HG03571 (cell line): ENCODE results near the gene TNIK.

ENCODE experiments used
- ATAC-seq: cut with Tn5 transposase; IDR thresholded peaks from one replicate; pipeline ENCODE4 v1.9.1; 2021; ENCODE audit not compliant: unreplicated experiment

TNIK gene

DNA sequence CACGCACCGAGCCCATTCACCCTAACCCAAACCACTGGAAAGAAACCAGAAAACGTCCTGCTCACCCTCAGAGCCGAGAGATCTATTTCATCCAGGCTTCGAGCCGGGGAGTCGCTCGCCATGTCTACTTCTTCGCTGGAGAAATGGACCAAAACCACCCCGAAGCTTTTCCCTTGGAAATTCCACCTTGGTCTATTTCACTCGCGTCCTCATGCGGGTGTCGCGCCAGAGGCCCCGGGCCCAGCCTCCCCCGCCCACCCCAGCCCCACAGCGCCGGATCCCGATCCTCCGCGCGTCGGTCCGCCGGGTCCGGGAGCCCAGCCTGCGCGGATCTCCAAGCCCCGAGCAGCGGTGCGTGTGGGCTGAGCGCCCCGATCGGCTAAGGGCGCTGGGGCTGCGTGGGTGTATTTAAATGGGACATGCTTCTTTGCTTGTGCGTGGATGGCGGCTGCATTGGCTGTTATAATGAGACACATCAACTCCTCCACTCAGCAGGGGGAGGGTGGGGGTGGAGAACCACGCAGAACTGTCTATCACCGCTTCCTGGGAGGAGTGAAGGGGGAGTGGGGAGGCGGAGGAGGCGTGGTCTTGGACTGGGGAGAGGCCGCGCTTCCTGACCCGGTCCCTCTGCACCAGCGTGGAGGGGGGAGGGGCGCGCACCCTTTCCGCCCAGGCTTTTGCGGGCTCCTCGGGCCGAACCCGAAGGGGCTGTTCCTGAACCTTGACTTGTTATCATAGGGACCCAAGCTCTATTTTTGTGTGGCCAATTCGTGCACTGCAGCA is at the start of gene TNIK:
Gene TNIK, minus strand, starts transcription at position 464 of the 783 bp plus-strand sequence. Its CDS starts 342 bp downstream, at position 122.
- peak; percentile 72 for ATAC-seq

DNA sequence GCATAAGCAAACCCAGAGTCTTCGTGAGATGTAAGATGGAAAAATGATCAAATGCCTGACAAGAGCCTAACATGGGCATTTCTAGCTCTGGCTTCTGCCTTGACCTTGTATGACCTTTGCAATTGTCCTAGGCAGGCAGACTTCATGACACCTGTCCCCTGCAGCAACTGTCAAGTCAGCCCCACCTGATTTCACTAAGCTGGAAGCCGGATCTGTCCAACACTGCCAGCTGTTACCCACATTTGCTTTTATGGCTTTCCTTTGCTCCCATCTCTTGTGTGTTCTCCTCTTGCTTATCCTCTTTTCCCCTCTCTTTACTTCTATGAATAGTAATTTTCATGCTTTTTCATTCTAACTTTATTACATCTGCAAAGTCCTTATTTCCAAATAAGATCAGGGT is 48.5 kb upstream of the TNIK start:
- ATAC-seq, result no peak

- no peak for ATAC-seq
These were observed 48.0 kb upstream of the TNIK start for GRCh38 chr3:171508206-171508605.

- ATAC-seq, result no peak
These were observed 46.6 kb upstream of the TNIK start for GRCh38 chr3:171506743-171507319.

DNA sequence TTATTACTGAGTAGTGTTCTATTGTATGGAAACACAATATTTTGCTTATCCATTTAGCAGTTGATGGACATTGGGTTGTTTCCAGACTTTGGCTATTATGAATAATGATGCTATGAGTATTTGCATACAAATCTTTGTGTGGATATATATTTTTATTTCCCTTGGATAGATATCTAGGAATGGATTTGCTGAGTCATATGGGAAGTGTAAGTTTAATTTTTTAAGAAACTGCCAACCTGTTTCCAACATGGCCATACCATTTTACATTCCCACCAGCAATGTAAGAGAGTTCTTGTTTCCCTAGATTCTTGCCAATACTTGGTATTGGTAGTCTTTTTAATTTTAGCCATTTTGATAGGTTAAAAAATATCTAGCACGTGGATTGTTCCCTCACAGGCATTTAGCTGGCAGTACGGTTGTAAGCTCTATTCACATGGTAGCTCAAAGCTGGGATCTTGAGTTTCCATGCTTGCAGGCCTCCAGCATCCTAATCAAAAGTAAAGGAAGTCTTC is 45.7 kb upstream of the TNIK start:
- ATAC-seq, result no peak

DNA sequence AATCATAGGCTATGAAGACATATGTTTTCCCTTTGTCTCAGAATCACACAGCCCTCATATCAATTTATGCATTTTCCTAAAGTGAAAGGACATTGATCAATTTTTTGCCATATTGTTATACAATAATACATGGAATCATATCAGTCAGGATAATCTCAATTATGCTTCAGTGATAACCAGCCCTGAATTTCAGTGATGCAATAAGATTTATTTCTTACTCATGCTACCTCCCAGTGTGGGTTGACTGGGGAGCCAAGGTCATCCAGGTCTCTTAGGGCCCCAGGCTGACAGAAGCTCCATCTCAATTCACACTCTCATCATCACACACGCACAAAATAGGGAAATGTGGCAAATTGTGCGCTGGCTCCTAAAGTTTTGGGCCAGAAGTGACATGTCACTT is 44.2 kb upstream of the TNIK start:
- ATAC-seq, result no peak

DNA sequence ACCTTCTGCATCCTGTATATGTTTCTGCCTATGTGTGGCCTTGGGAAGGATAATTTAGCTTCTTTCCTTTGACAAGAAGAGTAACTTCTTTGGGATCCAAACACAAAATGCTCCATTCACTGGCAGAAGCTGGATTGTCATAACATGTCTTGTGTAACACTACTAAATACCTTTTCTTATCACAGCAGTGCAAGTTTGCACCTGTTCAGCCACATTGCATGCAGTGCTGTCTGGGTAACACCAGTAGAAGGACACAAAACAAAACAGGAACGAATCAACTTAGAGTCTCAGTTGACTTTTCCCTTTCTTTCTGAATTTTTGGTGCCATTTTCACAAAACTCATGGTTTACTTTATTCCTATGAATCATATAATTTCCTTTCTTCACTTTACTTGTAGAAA is 43.6 kb upstream of the TNIK start:
- ATAC-seq, result no peak

DNA sequence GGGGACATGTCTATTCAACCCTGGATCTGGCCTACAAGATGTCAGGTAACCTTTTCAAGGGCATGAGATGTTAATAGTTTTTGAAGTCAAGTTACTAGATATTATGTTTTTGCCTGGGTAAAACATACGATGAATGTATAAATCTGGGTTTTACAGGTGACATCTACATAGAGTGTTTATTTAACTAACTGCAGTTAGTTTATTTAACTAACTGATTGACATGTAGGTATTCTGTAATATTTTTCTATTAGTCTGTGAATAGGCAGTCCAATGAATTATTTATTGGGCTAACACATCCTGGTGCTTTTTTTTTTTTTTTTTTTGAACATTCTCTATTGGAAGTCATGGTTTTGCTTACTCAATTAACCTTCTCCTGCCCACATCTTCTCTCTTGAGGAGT is 38.7 kb upstream of the TNIK start:
- no peak for ATAC-seq

GRCh38 chr3:171497468-171497867 is 37.3 kb upstream of the TNIK start:
- no peak for ATAC-seq

GRCh38 chr3:171495413-171495812 is 35.2 kb upstream of the TNIK start:
- no peak for ATAC-seq

DNA sequence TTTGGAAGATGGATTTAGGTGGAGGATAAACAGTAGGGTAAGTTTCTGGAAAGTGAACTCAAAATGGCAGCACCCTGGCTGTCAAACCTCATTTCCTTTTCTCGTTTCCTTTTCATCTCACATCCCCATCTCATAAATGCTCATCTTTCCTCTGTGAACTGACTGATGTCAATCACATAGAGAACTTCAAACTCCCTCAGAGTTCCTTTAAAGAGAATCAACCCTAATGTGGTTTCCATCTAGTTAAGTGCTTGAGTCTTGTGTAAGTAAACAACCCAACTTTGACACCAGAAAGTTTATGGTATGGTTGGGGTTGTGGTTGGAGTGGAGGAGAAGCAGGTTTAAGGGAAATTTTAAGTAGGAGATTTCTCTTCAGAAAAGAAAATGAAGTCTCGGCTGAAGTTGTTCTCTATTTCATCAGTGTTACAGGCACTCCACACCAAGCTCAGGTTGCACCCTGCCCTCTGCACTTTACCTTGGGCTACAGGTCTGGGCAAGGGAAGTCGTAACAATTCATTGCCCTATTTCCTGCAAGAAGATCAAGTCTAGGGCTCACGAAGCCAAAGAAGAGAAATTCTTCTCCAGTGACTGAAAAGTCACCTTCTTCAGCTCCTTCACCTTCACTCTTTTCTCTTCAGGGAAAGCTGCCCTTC is 34.4 kb upstream of the TNIK start:
- ATAC-seq, result no peak

GRCh38 chr3:171491361-171491760 is 31.2 kb upstream of the TNIK start:
- no peak for ATAC-seq

DNA sequence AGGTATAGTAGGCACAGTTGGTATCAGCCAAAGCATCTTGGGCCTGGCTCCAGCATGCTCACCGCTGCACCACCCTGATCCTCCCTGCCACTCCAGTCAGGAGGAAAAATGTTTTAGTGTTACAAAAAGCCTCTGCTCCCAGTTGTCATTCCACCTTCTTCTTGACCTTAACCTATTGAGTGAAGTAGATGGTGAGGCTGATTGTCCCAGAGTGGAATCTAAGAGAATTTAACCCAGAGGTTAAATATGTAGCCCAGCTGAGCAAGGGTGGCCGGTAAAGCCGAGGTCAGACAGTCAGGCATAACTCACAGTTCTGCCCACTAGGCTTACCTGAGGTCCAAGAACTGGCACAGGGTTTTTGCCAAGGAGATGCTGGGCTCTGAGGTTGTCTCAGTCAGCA is 30.7 kb upstream of the TNIK start:
- ATAC-seq, result no peak

GRCh38 chr3:171489348-171489747 is 29.1 kb upstream of the TNIK start:
- no peak for ATAC-seq

GRCh38 chr3:171488479-171488878 is 28.3 kb upstream of the TNIK start:
- ATAC-seq, result no peak

- no peak for ATAC-seq
These were observed 27.2 kb upstream of the TNIK start for GRCh38 chr3:171487382-171487781.

DNA sequence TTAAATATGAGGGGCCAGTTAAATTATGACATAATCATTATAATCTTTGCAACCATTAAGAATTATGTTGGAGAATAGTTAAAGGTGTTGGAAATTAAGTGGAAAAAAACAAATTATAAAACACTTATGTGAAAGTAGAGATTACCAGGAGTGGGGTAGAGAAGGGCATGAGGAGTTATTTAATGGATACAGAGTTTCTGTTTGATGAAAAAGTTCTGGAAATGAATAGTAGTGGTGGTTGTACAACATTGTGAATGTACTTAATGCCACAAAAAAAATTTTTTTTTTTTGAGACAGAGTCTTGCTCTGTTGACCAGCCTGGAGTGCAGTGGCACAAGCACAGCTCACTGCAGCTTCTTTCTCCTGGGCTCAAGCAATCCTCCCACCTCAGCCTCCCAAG is 25.1 kb upstream of the TNIK start:
- ATAC-seq, result no peak

DNA sequence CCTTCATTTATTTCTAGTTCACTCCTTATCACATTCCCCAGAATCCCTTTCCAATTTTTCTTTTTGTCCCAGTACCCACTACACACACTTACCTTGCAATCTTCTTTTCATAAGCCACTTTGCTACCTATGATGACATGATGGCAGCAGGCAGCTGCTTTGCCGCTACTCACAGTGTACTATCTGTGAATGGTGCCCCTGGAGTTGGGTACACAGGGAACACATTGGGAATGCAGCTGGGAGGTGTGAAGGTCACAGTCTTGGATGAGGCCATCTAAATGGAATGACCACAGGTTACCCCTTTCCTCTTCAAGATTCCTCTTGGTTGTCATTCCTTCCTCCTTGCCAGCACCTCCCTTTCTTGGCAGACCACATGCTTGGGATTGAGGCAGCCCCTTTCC is 20.8 kb upstream of the TNIK start:
- no peak for ATAC-seq

DNA sequence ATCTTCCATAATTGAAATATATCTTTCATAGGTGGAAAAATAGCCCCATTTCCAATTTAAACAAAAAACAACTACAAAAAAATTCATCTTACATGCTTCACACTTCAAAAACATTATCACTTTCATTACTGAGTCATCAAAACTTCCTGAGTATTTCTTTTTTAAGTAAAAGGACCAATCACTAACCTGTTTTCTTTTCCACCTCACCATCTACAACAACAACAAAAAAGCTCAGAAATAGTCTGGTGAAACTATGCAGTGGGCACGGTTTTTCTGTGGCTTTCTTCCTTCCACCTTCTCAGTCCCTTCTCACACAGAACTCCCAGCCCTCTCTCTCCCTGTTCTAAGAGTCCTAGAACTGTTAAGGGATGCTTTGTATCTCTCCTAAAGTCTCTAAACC is 20.3 kb upstream of the TNIK start:
- peak; percentile 77 for ATAC-seq

DNA sequence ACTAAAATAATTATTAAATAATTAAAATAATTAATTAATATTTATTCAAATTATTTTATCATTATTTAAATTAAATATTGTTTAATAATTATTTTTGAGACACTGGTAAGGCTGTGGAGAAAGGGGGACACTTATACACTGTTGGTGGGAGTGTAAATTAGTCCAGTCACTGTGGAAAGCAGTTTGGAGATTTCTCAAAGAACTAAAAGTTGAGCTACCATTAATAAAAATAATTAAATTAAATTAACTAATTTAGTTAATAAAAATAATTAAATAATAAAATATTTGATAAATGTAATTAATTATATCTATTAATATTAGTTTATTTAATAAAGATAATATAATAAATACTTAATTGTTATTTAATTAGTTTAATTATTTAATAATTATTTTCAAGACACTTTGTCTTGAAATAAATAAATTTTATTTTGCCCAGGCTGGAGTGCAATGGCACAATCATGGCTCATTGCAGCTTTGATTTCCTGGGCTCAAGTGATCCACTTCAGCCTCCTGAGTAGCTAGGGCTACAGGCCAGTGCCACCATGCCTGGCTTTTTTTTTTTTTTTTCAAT is 16.4 kb upstream of the TNIK start:
- ATAC-seq, result no peak

GRCh38 chr3:171472552-171472951 is 12.3 kb upstream of the TNIK start:
- ATAC-seq, result no peak

DNA sequence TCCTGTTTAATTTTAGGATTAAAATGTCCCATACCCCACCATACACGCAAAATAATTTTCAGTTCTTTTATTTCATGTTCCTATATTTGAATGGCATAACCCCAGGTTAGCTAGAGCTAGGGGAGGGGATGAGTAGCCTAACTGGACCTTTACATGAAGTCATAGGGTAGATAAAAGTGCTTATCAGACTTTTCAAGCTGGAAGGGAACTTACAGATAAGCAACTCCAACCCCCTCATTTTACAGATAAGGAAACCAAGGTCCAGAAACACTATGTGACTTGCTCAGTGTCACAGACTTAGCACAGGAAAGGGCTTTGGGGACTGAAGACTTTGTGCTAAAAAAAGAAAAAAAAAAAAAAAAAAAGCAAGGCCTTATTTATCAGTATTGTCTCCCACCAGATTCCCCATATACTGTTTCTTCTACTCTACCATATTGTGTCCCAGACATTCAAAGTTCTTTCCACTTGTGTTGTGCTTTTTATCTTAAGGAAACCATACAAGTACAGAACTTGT is 10.6 kb upstream of the TNIK start:
- no peak for ATAC-seq
